ENCODE results near the gene CCNF. TPM values are rescaled to one million over a fixed set of nuclear protein-coding genes. Genes with fewer than 3 reads are reported as not detected.

CCNF gene
- total and polyA plus RNA-seq, 9 of the 15 experiments (the other 6 are each of a cell fraction or from before 2014, with no cell fraction given) = 4.1 to 70.1 (median 29.5) TPM

DNA sequence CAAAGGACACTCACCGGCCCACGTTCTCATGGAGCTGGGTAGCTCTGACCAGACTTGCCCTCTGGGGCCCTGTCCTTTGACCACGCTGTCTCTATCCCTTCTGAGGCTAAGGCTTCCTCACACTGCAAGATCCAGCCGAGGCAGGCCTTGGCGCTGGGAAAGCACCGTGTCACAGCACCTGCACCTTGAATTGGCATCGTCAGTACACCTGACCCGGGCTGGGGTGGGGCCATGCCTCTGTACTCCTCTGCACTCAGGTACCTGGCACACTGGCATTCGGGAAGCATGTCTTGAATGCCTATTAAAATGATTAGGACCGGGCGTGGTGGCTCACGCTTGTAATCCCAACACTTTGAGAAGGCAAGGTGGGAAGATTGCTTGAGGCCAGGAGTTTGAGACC, 51.7 kb downstream of the CCNF start:
- peaks cover 69 to 94% of the 10 kb centered on the region in 2 experiments for H3K4me1 ChIP-seq (replicated peaks in 1 of 2; ENCODE audit: control insufficient read depth in 2 of 2, insufficient read depth in 2 of 2, low read length in 2 of 2)
- H3K9me1 ChIP-seq (ENCODE audit: control insufficient read depth, insufficient read depth, low read length) = no peaks in the 10 kb centered on the region
- in situ Hi-C loops (cut with MboI) = no loop called here
- peaks cover 8% of the 10 kb centered on the region; the same call in 1 of the 2 replicates for H4K20me1 ChIP-seq (replicated peaks; ENCODE audit: control insufficient read depth, insufficient read depth, low read length)
- H3K79me2 ChIP-seq (ENCODE audit: control insufficient read depth, insufficient read depth, low read length) = peaks cover 95% of the 10 kb centered on the region
- H3K9me3 ChIP-seq (replicated peaks; ENCODE audit: control insufficient read depth, insufficient read depth, low read depth, low read length) = no peaks in the 10 kb centered on the region
- ATAC-seq = no peak
- BruUV-seq (replicated peaks) = no TSS peak
- H2AFZ ChIP-seq (ENCODE audit: low read depth, low read length) = no peak overlapping the region
- DNase-seq (ENCODE audit: extremely low read depth in 1 of 4, low spot score in 3 of 4) = no peak
- CTCF ChIA-PET (ENCODE audit: low intra/inter-chr PET ratio) = no interaction called here
- H3K4me3 ChIP-seq = no peak overlapping the region
- no peak for FAIRE-seq
- 88% methylated on average over 12 of the region's 12 CpGs for WGBS (ENCODE audit: insufficient coverage, low coverage, missing lambda C conversion rate)
- H3K4me2 ChIP-seq (ENCODE audit: insufficient read depth, low read length) = no peak overlapping the region
- peaks cover 34% of the 10 kb centered on the region; the same call in 2 of the 3 replicates for H3K36me3 ChIP-seq (ENCODE audit: control insufficient read depth, insufficient read depth, low read length)
- H3K27ac ChIP-seq (ENCODE audit: extremely low read depth, low read depth, low read length) = no peak overlapping the region; the same call in 2 of the 3 replicates
- POLR2A ChIA-PET = interaction anchor here (1.3 to 2.2 kb wide), 2 partner anchors 8 to 20 kb away, joined by 3 to 8 read pairs; no protein-coding TSS in a partner anchor
- H3K9ac ChIP-seq (ENCODE audit: insufficient read depth in 1 of 2, low read depth in 2 of 2, low read length in 2 of 2) = peak overlapping the region in 1 of 2 experiments; percentile 81; a peak in 2 of 4 replicates
- intact Hi-C loops (cut with micrococcal nuclease) = no loop called here
- no peaks in the 10 kb centered on the region for H3K27me3 ChIP-seq (ENCODE audit: control insufficient read depth in 2 of 2, insufficient read depth in 2 of 2, low read length in 2 of 2)
- TF ChIP-seq, protein P1, sequence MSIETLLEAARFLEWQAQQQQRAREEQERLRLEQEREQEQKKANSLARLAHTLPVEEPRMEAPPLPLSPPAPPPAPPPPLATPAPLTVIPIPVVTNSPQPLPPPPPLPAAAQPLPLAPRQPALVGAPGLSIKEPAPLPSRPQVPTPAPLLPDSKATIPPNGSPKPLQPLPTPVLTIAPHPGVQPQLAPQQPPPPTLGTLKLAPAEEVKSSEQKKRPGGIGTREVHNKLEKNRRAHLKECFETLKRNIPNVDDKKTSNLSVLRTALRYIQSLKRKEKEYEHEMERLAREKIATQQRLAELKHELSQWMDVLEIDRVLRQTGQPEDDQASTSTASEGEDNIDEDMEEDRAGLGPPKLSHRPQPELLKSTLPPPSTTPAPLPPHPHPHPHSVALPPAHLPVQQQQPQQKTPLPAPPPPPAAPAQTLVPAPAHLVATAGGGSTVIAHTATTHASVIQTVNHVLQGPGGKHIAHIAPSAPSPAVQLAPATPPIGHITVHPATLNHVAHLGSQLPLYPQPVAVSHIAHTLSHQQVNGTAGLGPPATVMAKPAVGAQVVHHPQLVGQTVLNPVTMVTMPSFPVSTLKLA (conservative IDR thresholded peaks at IDR 0.05) = no peak
- TF ChIP-seq PTRF (tag; IDR thresholded peaks at IDR 0.05) (no peak), SOX6 (IDR thresholded peaks at IDR 0.05) (no peak), ZNF699 (CRISPR knock-in tag; IDR thresholded peaks at IDR 0.05; ENCODE audit: insufficient replicate concordance) (no peak), NKRF (IDR thresholded peaks at IDR 0.05; ENCODE audit: borderline replicate concordance) (no peak), USF1 (CRISPR knock-in tag; IDR thresholded peaks at IDR 0.05) (no peak), CBX8 (IDR thresholded peaks at IDR 0.05; ENCODE audit: borderline replicate concordance, extremely low read depth, low read depth, low read length, poor library complexity, severe bottlenecking) (no peak), NCOA1 (IDR thresholded peaks at IDR 0.05; ENCODE audit: low read depth) (no peak), SREBF1 (IDR thresholded peaks at IDR 0.05; ENCODE audit: borderline replicate concordance, low read depth, low read length) (no peak), ZNF584 (CRISPR knock-in tag; IDR thresholded peaks at IDR 0.05; ENCODE audit: low read depth) (no peak), RBBP5 (IDR thresholded peaks at IDR 0.05; ENCODE audit: borderline replicate concordance, insufficient read depth, low read length, poor library complexity, severe bottlenecking) (no peak), ZFP91 (CRISPR knock-in tag; IDR thresholded peaks at IDR 0.05) (no peak), ZFP36 (IDR thresholded peaks at IDR 0.05; ENCODE audit: low read depth, low read length, partially characterized antibody) (no peak), NR2C2 (CRISPR knock-in tag; IDR thresholded peaks at IDR 0.05) (no peak), NR2C2 (tag; IDR thresholded peaks at IDR 0.05) (no peak), ZNF76 (CRISPR knock-in tag; IDR thresholded peaks at IDR 0.05; ENCODE audit: borderline replicate concordance) (no peak), ZNF124 (CRISPR knock-in tag; IDR thresholded peaks at IDR 0.05) (no peak)

Data from K562 (cell line).